ENCODE data around the gene PDE1C. TPM values are rescaled to one million over a fixed set of nuclear protein-coding genes. Genes with fewer than 3 reads are reported as not detected.

PDE1C gene
- polyA plus RNA-seq, 1 of the 3 experiments (the other 2 are of a cell fraction) = 4.6 TPM

GRCh38 chr7:31758755-31759154 is 311.5 kb downstream of the PDE1C start:
- no peaks in the 10 kb centered on the region for H3K9me3 ChIP-seq
- no peak overlapping the region for H3K9ac ChIP-seq
- no peaks in the 10 kb centered on the region for H3K4me1 ChIP-seq (ENCODE audit: control insufficient read depth in 1 of 2, insufficient read depth in 2 of 2, low read depth in 1 of 2, low read length in 1 of 2)
- H3K27me3 ChIP-seq (ENCODE audit: insufficient read depth) = peaks cover 14% of the 10 kb centered on the region; the same call in 1 of the 2 replicates
- H3K9me2 ChIP-seq = no peaks in the 10 kb centered on the region
- H4K20me1 ChIP-seq (ENCODE audit: insufficient read depth) = no peaks in the 10 kb centered on the region
- WGBS (ENCODE audit: low lambda C conversion rate) = 10% methylated on average over 3 of the region's 3 CpGs
- no peaks in the 10 kb centered on the region for H3F3A ChIP-seq (replicated peaks; ENCODE audit: insufficient read depth)
- DNase-seq = no peak
- ChIA-PET CTCF (no interaction called here), POLR2A (no interaction called here)
- H3K4me3 ChIP-seq (ENCODE audit: low read depth in 2 of 2, low read length in 1 of 2) = no peak overlapping the region
- no peak overlapping the region for H2AFZ ChIP-seq (ENCODE audit: low read depth)
- H3K27ac ChIP-seq (ENCODE audit: low read depth in 2 of 2, low read length in 1 of 2) = no peak overlapping the region
- no peaks in the 10 kb centered on the region for H3K79me2 ChIP-seq (ENCODE audit: insufficient read depth)
- TF ChIP-seq MXI1 (IDR thresholded peaks at IDR 0.05; ENCODE audit: low read depth, low read length) = no peak
- TF ChIP-seq RFX5 (IDR thresholded peaks at IDR 0.05; ENCODE audit: low read length) = no peak
- no peak for TF ChIP-seq CTCF (IDR thresholded peaks at IDR 0.05)
- no peak for TF ChIP-seq REST (IDR thresholded peaks at IDR 0.05; ENCODE audit: low read depth, low read length)
- TF ChIP-seq FOXJ3 (CRISPR knock-in tag; IDR thresholded peaks at IDR 0.05) = no peak
- no peak for TF ChIP-seq TEAD4 (IDR thresholded peaks at IDR 0.05; ENCODE audit: borderline replicate concordance, insufficient read depth)
- no peak for TF ChIP-seq EZH2phosphoT487 (IDR thresholded peaks at IDR 0.05; ENCODE audit: borderline replicate concordance, low read depth)
- TF ChIP-seq GATA2 (CRISPR knock-in tag; IDR thresholded peaks at IDR 0.05) = no peak
- no peak for TF ChIP-seq ELF1 (IDR thresholded peaks at IDR 0.05)
- TF ChIP-seq YY1 (IDR thresholded peaks at IDR 0.05; ENCODE audit: low read depth) = no peak
- no peak for TF ChIP-seq IRF3 (IDR thresholded peaks at IDR 0.05; ENCODE audit: low read depth, low read length)
- no peak for TF ChIP-seq POLR2AphosphoS5 (IDR thresholded peaks at IDR 0.05; ENCODE audit: low read depth, low read length)
- TF ChIP-seq PBX3 (IDR thresholded peaks at IDR 0.05) = no peak
- TF ChIP-seq USF1 (IDR thresholded peaks at IDR 0.05; ENCODE audit: borderline replicate concordance, low read depth) = no peak
- no peaks in the 10 kb centered on the region for H3K36me3 ChIP-seq (replicated peaks in 1 of 2; ENCODE audit: control insufficient read depth in 1 of 2, insufficient read depth in 2 of 2, low read length in 1 of 2)
- H3K4me2 ChIP-seq = no peak overlapping the region

Measured in SK-N-SH (cell line).